HepG2 (cell line): ENCODE results near the gene TPX2. TPM values are rescaled to one million over a fixed set of nuclear protein-coding genes. Genes with fewer than 3 reads are reported as not detected.

Experiments used
- ATAD3A ChIP-seq: sonication (generic); formaldehyde crosslinking; IDR thresholded peaks from 2 replicates; pipeline ENCODE4 v1.4.0; 2020; ENCODE audit warnings: missing genetic modification reagents
- CHD4 ChIP-seq: fragments of 200-600 bp; sonication (generic); IDR thresholded peaks from 2 replicates; pipeline ENCODE4 v1.7.0; 2017; ENCODE audit warnings: mild to moderate bottlenecking, low read length, borderline replicate concordance
- ELF4 ChIP-seq: sonication (generic); formaldehyde crosslinking; IDR thresholded peaks from 2 replicates; pipeline ENCODE4 v1.5.0; 2020; ENCODE audit warnings: missing genetic modification reagents, mild to moderate bottlenecking, moderate library complexity, borderline replicate concordance
- KDM2A ChIP-seq: sonication (generic); formaldehyde crosslinking; IDR thresholded peaks from 2 replicates; pipeline ENCODE4 v1.4.0; 2020; ENCODE audit warnings: low read depth, missing genetic modification reagents, borderline replicate concordance
- MLXIP ChIP-seq: sonication (generic); formaldehyde crosslinking; IDR thresholded peaks from 2 replicates; pipeline ENCODE4 v1.9.0; 2021; ENCODE audit warnings: missing genetic modification reagents, borderline replicate concordance
- PBX3 ChIP-seq: sonication (generic); formaldehyde crosslinking; IDR thresholded peaks from 2 replicates; pipeline ENCODE4 v1.8.1; 2023; ENCODE audit warnings: missing genetic modification reagents, inconsistent platforms, borderline replicate concordance
- RAD21 ChIP-seq: fragments of 450-650 bp; formaldehyde crosslinking; IDR thresholded peaks from 2 replicates; pipeline ENCODE4 v1.5.0; 2020; ENCODE audit warnings: mild to moderate bottlenecking
- REPIN1 ChIP-seq: sonication (generic); formaldehyde crosslinking; IDR thresholded peaks from 2 replicates; pipeline ENCODE4 v1.8.0; 2022; ENCODE audit warnings: missing genetic modification reagents, low read depth, mild to moderate bottlenecking, borderline replicate concordance
- SKIL ChIP-seq: sonication (generic); formaldehyde crosslinking; IDR thresholded peaks from 2 replicates; pipeline ENCODE4 v1.8.0; 2022; ENCODE audit warnings: missing genetic modification reagents, mild to moderate bottlenecking, moderate library complexity, borderline replicate concordance
- TBL1XR1 ChIP-seq: fragments of 150-350 bp; IDR thresholded peaks from 2 replicates; pipeline ENCODE4 v1.6.1; 2014; ENCODE audit warnings: borderline replicate concordance, low read length; ENCODE audit not compliant: partially characterized antibody
- TCF7 ChIP-seq: sonication (generic); IDR thresholded peaks from 2 replicates; pipeline ENCODE4 v1.6.1; 2016; ENCODE audit warnings: antibody characterized with exemption, low read depth
- TOPORS ChIP-seq: sonication (generic); formaldehyde crosslinking; IDR thresholded peaks from 2 replicates; pipeline ENCODE4 v1.8.0; 2023; ENCODE audit warnings: mild to moderate bottlenecking, missing genetic modification reagents
- ZNF121 ChIP-seq: sonication (generic); formaldehyde crosslinking; IDR thresholded peaks from 2 replicates; pipeline ENCODE4 v1.5.0; 2020; ENCODE audit warnings: mild to moderate bottlenecking, missing genetic modification reagents
- ZNF143 ChIP-seq: sonication (generic); formaldehyde crosslinking; IDR thresholded peaks from 2 replicates; pipeline ENCODE4 v1.4.0; 2020; ENCODE audit warnings: missing genetic modification reagents
- ZNF280B ChIP-seq: sonication (generic); formaldehyde crosslinking; IDR thresholded peaks from 2 replicates; pipeline ENCODE4 v1.5.0; 2020; ENCODE audit warnings: missing genetic modification reagents, mild to moderate bottlenecking, borderline replicate concordance
- ZNF557 ChIP-seq: sonication (generic); formaldehyde crosslinking; IDR thresholded peaks from 2 replicates; pipeline ENCODE4 v1.4.0; 2020; ENCODE audit warnings: missing genetic modification reagents
- ZNF878 ChIP-seq: sonication (generic); formaldehyde crosslinking; IDR thresholded peaks from 2 replicates; pipeline ENCODE4 v1.8.1; 2023; ENCODE audit warnings: mild to moderate bottlenecking, missing genetic modification reagents, moderate library complexity
- polyA plus RNA-seq, 8 experiments: library from polyadenylated mRNA; depleted of rRNA in 3 of 8; stranded (reverse) in 7 of 8; unstranded in 1 of 8; fragments of >200 nt; fragmentation: Illumina TruSeq in 4 of 8; extraction: Trizol in 4 of 8; gene quantifications; 2 replicates each; pipeline versions ENCODE4 v1.2.1 to v1.2.3, GENCODE V29; 2011 to 2016; ENCODE audit warnings: low read depth in 4 of 8, missing spikeins in 1 of 8, mixed read lengths in 1 of 8; ENCODE audit not compliant: insufficient read depth in 1 of 8
- total RNA-seq, 5 experiments: library from RNA; depleted of rRNA; stranded (reverse); fragments of >200 nt; fragmentation: Illumina TruSeq; extraction: Trizol; gene quantifications; 2 replicates each; pipeline ENCODE4 v1.2.3, GENCODE V29; 2016; ENCODE audit warnings: low read depth in 1 of 5

TPX2 gene
- total and polyA plus RNA-seq, 2 of the 13 experiments (the other 11 are each of a cell fraction or from before 2014, with no cell fraction given): 34.3 to 124 TPM

- peak; percentile 68 for TF ChIP-seq ZNF121 (CRISPR knock-in tag)
- TF ChIP-seq ELF4 (CRISPR knock-in tag): peak; percentile 64; the same call in 1 of the 2 replicates
- TF ChIP-seq KDM2A (CRISPR knock-in tag): peak; percentile 86
- peak; percentile 98 for TF ChIP-seq SKIL (CRISPR knock-in tag)
- peak; percentile 100 for TF ChIP-seq REPIN1 (CRISPR knock-in tag)
- TF ChIP-seq TOPORS (CRISPR knock-in tag): peak; percentile 93
- peak; percentile 100 for TF ChIP-seq TCF7
- TF ChIP-seq ZNF143 (CRISPR knock-in tag): peak; percentile 77
- TF ChIP-seq CHD4: 0 out of 2 replicates have a peak, but pooled peaks have one; percentile 61
- no peak for TF ChIP-seq ATAD3A (CRISPR knock-in tag)
- TF ChIP-seq ZNF280B (CRISPR knock-in tag): no peak; the same call in 1 of the 2 replicates
- peak; percentile 99 for TF ChIP-seq ZNF878 (CRISPR knock-in tag)
- peak; percentile 61; the same call in 1 of the 2 replicates for TF ChIP-seq PBX3
- peak; percentile 82; the same call in 1 of the 2 replicates for TF ChIP-seq ZNF557
- TF ChIP-seq TBL1XR1: peak; percentile 95
- TF ChIP-seq RAD21: peak; percentile 43
- peak; percentile 87 for TF ChIP-seq MLXIP (CRISPR knock-in tag)
These were observed 34.6 kb upstream of the TPX2 start (continued) for GRCh38 chr20:31704225-31705119.
